Type B pancreatic cell (in vitro differentiated cells): ENCODE measurements around the gene DCPS. TPM values are rescaled to one million over a fixed set of nuclear protein-coding genes. Genes with fewer than 3 reads are reported as not detected.

Experiments
- total RNA-seq: library from RNA; stranded (reverse); gene quantifications from 2 replicates; pipeline ENCODE4 v1.2.1, GENCODE V29; 2021; ENCODE audit warnings: low replicate concordance

Gene DCPS
- total RNA-seq, 1 donor from 2014 or later = 17.6 TPM

Other genes starting within 250 kb of the DCPS start
- 23.5 and 157 TPM in 2 replicates for gene CDON, start 241.2 kb upstream of the DCPS start, total RNA-seq
- gene RPUSD4, start 92.4 kb upstream of the DCPS start, total RNA-seq = 25.3 and 41.7 TPM in 2 replicates
- 20.2 and 24.8 TPM in 2 replicates for gene FAM118B, start 92.3 kb upstream of the DCPS start, total RNA-seq
- gene SRPRA, start 35.2 kb upstream of the DCPS start, total RNA-seq = 76.6 and 105 TPM in 2 replicates
- gene FOXRED1, start 34.9 kb upstream of the DCPS start, total RNA-seq = 32.5 and 49.6 TPM in 2 replicates
- 10.4 and 11.7 TPM in 2 replicates for gene TIRAP, start 21.0 kb upstream of the DCPS start, total RNA-seq
- gene ST3GAL4, start 51.6 kb downstream of the DCPS start, total RNA-seq = 18.6 and 19.1 TPM in 2 replicates